GM19240 (cell line): ENCODE data around the gene CDK11B.
"Not testable (repeated sequence)": the region's sequence is repeated elsewhere in the genome, so short reads cannot be mapped to it uniquely, and the experiment has no call there.

Experiments used
- DNase-seq: peaks from one replicate; pipeline ENCODE4 v3.0.0; 2011; ENCODE audit warnings: low spot score; ENCODE audit not compliant: insufficient read length

The CDK11B gene

DNA sequence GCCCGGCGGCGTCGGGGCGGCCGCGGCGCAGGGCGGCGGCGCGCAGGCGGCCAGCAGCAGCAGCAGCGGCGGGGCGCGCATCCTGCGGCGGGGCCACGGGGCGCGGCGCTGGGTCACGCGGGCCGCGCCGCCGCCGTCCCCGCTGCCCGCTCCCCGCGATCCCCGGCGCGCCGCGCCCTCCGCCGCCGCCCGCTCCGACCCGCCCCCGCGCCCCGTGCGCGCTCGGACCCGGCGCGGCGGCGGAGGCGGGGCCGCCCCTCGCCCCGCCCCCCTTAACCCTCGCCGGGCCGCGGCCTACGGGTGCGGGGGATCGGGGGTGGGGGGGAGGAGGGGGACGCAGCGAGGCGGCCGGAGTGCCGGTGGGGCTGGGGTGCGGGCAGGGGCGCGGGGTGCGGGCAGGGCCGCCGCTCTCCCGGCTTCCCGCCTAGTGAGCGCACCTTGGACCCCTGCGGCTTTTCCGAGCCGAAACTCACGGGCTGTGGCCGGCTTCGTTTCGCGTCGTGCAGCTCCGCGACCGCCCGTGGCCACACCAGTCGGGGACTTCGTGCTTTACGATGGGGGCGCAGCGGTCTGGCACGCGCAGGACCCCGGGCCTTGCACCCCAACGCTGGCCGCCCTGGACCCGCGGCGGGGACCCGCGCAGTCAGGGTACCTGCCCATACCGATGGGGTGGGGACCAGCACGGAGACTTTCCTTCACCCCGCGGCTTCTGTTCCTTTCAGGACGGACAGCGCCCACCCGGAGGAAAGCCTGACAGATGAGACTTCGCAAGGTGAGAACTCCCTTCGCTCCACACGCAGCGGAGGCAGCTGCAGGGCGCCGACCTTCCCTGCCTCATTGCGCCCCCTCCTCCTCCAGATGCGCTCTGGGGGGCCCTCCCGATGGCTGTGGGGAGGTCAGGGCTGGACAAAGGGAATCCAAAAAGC lies 58.6 kb downstream of the CDK11B start, which contains the start of gene FNDC10:
TSS of gene FNDC10 (minus strand) at position 201 of the 926 bp plus-strand sequence. CDS start at position 81, 120 bp downstream.
- no peak for DNase-seq

DNA sequence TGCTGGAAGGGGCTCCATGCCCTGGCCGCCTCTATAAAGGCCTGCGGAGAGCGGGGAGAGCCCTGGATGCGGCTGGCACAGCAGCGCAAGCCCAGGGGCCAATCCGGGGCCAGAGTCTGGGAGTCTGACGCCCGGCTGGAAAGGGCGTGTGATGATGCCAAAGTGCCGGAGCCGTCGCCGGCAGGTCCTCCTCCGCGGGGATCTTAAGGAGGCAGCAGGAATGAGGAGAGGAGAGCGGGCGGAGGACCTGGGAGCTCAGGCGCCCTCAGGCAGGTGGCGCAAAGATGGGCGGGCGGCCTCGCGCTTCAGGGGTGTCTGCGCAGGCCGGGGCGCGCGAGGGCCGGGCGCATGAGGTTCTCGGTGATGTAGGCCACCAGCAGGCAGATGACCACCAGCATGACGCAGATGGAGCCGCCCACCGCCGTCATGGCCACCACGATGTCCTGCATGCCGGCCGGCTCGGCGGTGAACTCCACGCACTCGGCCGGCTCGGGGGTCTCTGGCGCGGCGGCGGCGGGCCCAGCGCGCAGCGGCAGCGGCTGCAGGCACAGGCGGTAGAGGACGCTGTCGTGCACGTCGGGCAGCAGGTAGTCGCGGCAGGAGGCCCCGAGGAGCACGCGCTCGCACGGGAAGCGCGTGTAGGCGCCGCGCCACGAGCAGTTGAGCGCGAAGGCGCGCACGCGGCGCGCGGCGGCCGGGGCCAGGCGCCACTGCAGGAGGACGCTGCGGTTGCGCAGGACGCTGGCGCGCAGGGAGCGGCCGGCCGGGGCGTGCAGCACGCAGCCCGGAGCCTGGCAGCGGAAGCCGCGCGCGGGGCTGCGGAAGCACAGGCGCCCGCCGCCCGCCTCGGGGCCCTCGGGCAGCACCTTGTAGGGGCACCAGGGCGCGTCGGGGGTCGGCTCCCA lies 59.5 kb downstream of the CDK11B start:
- DNase-seq = no peak

DNA sequence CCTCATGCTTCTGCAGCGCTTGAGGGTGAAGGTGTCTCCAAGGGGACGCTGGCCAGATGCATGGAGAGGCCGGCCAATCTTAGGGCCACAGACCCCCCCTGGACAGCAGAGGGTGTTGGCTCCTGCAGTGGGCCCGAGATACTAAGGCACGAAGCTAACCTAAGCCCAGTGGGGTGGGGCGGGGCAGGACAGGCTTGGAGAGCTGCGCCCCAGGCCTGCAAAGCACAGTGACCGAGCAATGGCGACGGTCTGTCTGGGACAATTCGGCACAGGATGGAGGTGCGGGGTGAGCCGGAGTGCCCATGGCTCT lies 60.1 kb downstream of the CDK11B start:
- DNase-seq = no peak

DNA sequence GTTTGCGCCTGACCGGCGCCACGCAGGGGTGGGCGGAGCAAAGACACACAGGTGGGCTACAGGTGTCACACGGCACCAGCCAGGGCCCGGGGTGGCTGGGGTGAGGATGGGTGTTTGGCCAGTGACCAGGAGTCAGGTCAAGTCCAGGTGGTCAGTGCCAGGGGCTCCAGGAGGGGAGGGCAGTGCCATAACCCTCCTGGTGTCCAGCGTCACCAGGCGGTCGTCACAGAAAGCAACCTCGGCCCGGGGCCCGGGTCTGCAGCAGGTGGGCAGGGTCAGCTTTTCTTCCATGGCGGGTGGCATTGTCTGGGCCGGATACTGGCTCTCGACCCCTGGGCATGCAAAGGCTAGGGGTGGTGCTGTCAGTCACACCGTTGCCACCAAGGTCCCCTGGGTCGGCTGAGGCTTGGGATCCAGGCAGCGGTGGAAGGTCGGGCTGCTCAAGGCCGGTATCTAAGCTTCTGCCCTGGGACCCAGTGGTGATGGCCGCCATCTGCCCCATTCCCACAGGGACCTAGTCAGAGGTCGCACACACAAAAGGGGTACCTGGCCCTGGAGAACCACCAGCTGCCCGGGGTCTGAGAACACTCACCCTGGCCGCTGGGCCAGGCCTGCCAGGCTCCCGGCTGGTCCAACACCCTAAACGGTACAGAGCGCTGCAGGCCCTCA lies 60.6 kb downstream of the CDK11B start:
- no peak for DNase-seq

DNA sequence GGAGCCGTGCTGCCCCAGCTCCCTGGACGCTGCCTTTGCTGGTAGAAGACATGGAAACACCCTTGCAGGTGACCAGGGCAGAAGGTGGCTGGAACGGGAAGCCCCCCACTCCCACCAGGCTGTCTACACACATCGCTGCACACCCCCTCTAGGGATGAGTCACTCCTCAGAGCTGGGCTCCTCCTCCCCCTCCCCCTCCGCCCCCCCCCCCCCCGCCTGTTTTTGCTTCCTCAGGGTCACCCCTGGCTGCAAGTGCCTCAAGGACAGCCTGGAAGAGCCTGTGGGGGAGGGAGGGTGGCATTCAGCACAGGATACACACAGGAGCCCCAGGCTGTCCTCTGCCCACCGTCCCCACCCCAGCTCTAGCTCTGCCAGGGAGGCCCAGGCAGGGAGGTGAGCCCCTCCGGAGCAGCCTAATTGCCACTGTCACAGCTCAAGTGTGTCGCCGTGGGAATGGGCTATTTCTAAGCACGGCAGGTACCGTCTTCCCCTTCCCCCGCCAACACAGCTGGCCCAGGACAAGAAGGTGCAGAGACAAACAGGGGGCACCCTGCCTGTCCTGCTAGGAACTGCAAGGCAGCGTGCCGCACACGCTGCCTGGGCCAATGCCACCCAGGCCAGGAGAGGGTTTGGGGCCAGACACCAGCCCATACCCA lies 61.4 kb downstream of the CDK11B start:
- DNase-seq = no peak

DNA sequence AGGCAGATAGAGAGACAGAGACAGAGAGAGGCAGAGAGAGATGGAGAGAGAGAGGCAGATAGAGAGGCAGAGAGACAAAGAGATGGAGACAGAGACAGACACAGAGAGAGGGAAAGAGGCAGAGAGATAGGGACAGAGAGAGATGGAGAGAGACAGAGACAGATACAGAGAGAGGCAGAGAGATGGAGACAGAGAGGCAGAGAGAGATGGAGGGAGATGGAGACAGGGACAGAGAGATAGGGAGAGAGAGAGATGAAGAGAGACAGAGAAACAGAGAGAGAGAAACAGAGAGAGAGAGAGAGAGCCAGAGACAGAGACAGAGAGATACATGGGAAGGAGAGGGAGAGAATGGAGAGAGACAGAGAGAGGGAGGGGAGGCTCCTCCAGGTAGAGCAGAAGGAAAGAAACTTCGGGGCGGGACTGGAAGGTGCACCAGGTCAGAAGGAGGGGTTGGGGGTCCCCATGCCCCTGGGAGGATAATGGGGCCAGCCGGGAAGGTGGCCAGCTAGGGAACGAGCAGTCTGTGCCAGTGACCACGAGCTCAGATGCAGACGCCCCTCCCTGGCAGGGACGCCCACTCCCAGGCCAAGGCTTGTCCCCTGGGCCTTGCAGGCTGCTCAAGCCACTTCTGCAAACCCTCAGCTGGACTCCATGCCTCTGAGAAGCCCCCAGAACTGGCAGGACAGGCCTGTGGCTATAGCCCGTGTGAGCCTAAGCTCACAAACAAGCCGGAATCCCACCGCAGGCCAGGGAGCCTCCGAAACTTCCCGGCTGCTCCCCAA lies 62.1 kb downstream of the CDK11B start:
- no peak for DNase-seq

DNA sequence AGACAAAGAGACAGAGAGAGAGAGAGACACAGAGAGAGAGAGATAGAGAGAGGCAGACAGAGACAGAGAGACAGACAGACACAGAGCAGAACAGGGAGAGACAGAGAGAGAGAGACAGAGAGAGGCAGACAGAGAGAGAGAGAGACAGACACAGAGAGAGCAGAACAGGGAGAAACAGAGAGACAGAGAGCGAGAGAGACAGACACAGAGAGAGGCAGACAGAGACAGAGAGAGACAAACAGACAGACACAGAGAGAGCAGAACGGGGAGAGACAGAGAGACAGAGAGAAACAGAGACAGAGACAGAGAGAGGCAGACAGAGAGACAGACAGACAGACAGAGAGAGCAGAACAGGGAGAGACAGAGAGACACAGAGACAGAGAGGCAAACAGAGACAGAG lies 63.5 kb downstream of the CDK11B start:
- DNase-seq = not testable (repeated sequence)

DNA sequence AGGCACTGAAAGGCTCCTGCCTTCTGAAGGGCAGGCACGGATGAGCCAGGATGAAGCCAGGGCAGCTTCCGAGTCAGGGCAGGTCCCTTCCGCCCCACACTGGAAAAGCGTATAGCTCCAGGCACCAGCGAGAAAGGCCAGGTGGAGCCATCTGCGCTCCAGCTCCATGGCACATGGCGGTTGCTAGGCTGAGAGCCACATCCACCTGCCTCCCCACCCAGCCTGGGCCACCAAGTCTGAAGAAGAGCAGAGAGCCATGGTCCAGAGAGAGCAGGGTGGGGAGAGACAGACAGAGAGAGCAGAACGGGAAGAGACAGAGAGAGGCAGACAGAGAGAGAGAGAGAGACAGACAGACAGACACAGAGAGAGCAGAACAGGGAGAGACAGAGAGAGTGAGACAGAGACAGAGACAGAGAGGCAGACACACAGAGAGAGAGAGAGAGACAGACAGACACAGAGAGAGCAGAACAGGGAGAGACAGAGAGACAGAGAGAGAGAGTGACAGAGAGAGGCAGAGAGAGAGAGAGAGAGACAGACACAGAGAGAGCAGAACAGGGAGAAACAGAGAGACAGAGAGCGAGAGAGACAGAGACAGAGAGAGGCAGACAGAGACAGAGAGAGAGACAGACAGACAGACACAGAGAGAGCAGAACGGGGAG lies 64.1 kb downstream of the CDK11B start:
- no peak for DNase-seq

DNA sequence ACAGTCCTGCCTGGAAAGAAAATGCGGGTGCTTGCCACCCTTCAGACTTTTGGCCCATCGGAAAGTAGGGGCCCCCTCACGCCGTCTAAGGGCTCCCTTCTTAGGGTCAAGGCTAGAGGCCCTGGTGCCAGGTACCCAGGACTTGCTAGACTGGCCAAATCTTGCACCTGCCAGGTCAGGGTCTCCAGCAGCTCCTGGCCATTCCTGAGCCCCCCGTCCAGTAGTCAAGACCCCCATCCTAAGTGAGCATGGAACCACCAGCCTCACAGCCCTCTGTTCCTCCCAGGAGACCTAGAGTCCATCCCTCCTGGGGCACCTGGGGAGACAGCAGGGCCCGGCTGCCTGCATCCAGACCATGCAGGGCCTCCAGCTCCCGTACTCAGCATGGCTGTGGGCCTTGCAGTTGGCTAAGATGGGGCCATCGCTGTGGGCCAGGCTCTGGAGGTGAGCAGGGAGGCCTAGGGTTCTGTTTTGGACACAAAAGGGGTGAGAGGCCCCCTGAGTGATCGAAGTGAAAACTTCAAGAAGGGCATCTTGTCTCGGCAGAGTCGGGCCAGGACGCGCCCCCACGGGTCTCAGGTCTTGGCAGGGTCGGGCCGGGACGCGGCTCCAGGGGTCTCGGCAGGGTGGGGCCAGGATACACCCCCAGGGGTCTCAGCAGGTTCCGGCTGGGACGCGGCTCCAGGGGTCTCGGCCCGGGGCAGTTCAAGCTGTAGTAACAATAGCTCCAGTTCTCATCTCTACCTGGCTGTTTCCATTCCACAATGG lies 64.8 kb downstream of the CDK11B start:
- DNase-seq = no peak

DNA sequence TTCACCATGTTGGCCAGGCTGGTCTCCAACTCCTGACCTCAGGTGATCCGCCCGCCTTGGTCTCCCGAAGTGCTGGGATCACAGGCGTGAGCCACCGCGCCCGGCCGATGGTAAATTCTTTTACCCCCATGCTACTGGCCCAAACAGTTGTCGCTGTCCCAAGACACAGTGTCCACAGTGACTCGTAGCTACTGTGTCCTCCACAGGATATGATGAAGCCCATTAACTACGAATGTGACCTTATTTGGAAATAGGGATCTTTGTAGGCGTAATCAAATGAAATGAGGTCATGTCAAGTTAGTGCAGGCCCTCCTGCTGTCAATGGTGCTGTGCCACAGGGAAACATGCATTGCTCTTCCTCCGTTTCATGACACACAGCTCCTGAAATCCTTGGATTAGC lies 67.4 kb downstream of the CDK11B start:
- no peak for DNase-seq
